IMR-90 (cell line): ENCODE results near the gene HSPB6.

Experiments used
- CEBPB ChIP-seq: IDR thresholded peaks from 2 replicates; pipeline ENCODE4 v1.6.1; 2012; ENCODE audit warnings: low read depth, low read length, improper control_type of control experiment
- CHD1 ChIP-seq: IDR thresholded peaks from 2 replicates; pipeline ENCODE4 v1.6.1; 2012; ENCODE audit warnings: low read depth, low read length, improper control_type of control experiment
- FOS ChIP-seq: fragments of 150-350 bp; IDR thresholded peaks from 2 replicates; pipeline ENCODE4 v1.6.1; 2016; ENCODE audit warnings: low read depth, low read length
- MAFK ChIP-seq: IDR thresholded peaks from 2 replicates; pipeline ENCODE4 v1.6.1; 2012; ENCODE audit warnings: low read depth, low read length, improper control_type of control experiment
- MXI1 ChIP-seq: IDR thresholded peaks from 2 replicates; pipeline ENCODE4 v1.6.1; 2012; ENCODE audit warnings: low read depth, mild to moderate bottlenecking, low read length, moderate library complexity, borderline replicate concordance
- NFE2L2 ChIP-seq: fragments of 150-350 bp; IDR thresholded peaks from 2 replicates; pipeline ENCODE4 v1.6.1; 2016; ENCODE audit warnings: low read depth, mild to moderate bottlenecking, low read length
- POLR2A ChIP-seq: IDR thresholded peaks from 2 replicates; pipeline ENCODE4 v1.6.1; 2012; ENCODE audit warnings: mild to moderate bottlenecking, low read depth, low read length
- RAD21 ChIP-seq: IDR thresholded peaks from 2 replicates; pipeline ENCODE4 v1.6.1; 2012; ENCODE audit warnings: low read length, improper control_type of control experiment
- RCOR1 ChIP-seq: IDR thresholded peaks from 2 replicates; pipeline ENCODE4 v1.6.1; 2012; ENCODE audit warnings: mild to moderate bottlenecking, low read length, improper control_type of control experiment; ENCODE audit not compliant: insufficient replicate concordance
- RFX5 ChIP-seq: IDR thresholded peaks from 2 replicates; pipeline ENCODE4 v1.8.0; 2012; ENCODE audit warnings: low read depth, mild to moderate bottlenecking, low read length, moderate library complexity
- TF ChIP-seq, protein P1 (sequence below): conservative IDR thresholded peaks from 2 replicates; pipeline ENCODE4 v1.5.1; 2012; ENCODE audit warnings: mild to moderate bottlenecking, low read depth, low read length, improper control_type of control experiment

DNA sequence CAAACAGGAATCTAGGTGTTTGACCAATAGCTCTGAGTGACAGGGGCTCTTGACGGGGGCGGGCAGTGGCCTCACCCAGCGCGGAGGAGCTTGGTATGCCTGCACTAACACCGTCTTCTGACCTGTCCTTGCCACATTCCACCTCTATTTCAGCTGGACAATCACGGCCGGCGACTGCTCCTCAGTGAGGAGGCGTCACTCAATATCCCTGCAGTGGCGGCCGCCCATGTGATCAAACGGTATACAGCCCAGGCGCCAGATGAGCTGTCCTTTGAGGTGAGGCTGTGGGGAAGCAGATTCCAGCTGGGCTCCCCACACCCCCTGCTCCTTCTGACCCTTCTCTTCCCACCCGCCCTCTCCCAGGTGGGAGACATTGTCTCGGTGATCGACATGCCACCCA lies 23.2 kb upstream of the HSPB6 start:
- TF ChIP-seq MAFK (no peak), POLR2A (no peak), CEBPB (no peak), FOS (no peak), RFX5 (no peak), MXI1 (no peak), RCOR1 (no peak), CHD1 (no peak), NFE2L2 (no peak), RAD21 (no peak)
- TF ChIP-seq, protein P1, sequence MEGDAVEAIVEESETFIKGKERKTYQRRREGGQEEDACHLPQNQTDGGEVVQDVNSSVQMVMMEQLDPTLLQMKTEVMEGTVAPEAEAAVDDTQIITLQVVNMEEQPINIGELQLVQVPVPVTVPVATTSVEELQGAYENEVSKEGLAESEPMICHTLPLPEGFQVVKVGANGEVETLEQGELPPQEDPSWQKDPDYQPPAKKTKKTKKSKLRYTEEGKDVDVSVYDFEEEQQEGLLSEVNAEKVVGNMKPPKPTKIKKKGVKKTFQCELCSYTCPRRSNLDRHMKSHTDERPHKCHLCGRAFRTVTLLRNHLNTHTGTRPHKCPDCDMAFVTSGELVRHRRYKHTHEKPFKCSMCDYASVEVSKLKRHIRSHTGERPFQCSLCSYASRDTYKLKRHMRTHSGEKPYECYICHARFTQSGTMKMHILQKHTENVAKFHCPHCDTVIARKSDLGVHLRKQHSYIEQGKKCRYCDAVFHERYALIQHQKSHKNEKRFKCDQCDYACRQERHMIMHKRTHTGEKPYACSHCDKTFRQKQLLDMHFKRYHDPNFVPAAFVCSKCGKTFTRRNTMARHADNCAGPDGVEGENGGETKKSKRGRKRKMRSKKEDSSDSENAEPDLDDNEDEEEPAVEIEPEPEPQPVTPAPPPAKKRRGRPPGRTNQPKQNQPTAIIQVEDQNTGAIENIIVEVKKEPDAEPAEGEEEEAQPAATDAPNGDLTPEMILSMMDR = no peak
